Measurements from ENCODE around the gene OR4N2. TPM values are rescaled to one million over a fixed set of nuclear protein-coding genes. Genes with fewer than 3 reads are reported as not detected.
"Not testable (repeated sequence)": the region's sequence is repeated elsewhere in the genome, so short reads cannot be mapped to it uniquely, and the experiment has no call there.

The OR4N2 gene
- not detected for total RNA-seq
- total RNA-seq = 0 reads per million in 2 donors

- not testable (repeated sequence) for H3K4me3 Mint-ChIP-seq; H3K4me1 Mint-ChIP-seq; H3K36me3 Mint-ChIP-seq (ENCODE audit: low read depth); H3K9me3 ChIP-seq (ENCODE audit: control insufficient read depth, low read length, poor library complexity, severe bottlenecking); ATAC-seq; H3K27ac Mint-ChIP-seq; DNase-seq; H3K27me3 Mint-ChIP-seq
Measured at GRCh38 chr14:19803470-19803869, at the start of gene OR4N2. TSS of gene OR4N2 (plus strand) at chr14:19803770. CDS start at chr14:19827449, 23,679 bp downstream.

GRCh38 chr14:19754172-19754571 lies 49.4 kb upstream of the OR4N2 start:
- no peak for DNase-seq
- ATAC-seq = no peak
- Mint-ChIP-seq H3K4me1 (no peaks in the 10 kb centered on the region), H3K4me3 (no peak overlapping the region), H3K27ac (no peak overlapping the region), H3K36me3 (ENCODE audit: low read depth) (no peaks in the 10 kb centered on the region), H3K27me3 (no peaks in the 10 kb centered on the region)
- H3K9me3 ChIP-seq (ENCODE audit: control insufficient read depth, low read length, poor library complexity, severe bottlenecking) = no peaks in the 10 kb centered on the region

- not testable (repeated sequence) for H3K9me3 ChIP-seq (ENCODE audit: control insufficient read depth, low read length, poor library complexity, severe bottlenecking); ATAC-seq; H3K4me1 Mint-ChIP-seq; H3K27ac Mint-ChIP-seq; H3K4me3 Mint-ChIP-seq; DNase-seq; H3K36me3 Mint-ChIP-seq (ENCODE audit: low read depth); H3K27me3 Mint-ChIP-seq
Measured at GRCh38 chr14:19771491-19771890, 32.1 kb upstream of the OR4N2 start.

GRCh38 chr14:19771895-19772430 lies 31.6 kb upstream of the OR4N2 start:
- no peaks in the 10 kb centered on the region for H3K27me3 Mint-ChIP-seq
- no peaks in the 10 kb centered on the region for H3K9me3 ChIP-seq (ENCODE audit: control insufficient read depth, low read length, poor library complexity, severe bottlenecking)
- no peaks in the 10 kb centered on the region for H3K4me1 Mint-ChIP-seq
- no peaks in the 10 kb centered on the region for H3K36me3 Mint-ChIP-seq (ENCODE audit: low read depth)
- DNase-seq (no peak), ATAC-seq (no peak)
- no peak overlapping the region for H3K4me3 Mint-ChIP-seq
- H3K27ac Mint-ChIP-seq = no peak overlapping the region

GRCh38 chr14:19772454-19772853 lies 31.1 kb upstream of the OR4N2 start:
- H3K4me1 Mint-ChIP-seq; DNase-seq; H3K4me3 Mint-ChIP-seq; H3K27ac Mint-ChIP-seq; ATAC-seq; H3K36me3 Mint-ChIP-seq (ENCODE audit: low read depth); H3K9me3 ChIP-seq (ENCODE audit: control insufficient read depth, low read length, poor library complexity, severe bottlenecking); H3K27me3 Mint-ChIP-seq: not testable (repeated sequence)

- ATAC-seq; H3K27me3 Mint-ChIP-seq; H3K9me3 ChIP-seq (ENCODE audit: control insufficient read depth, low read length, poor library complexity, severe bottlenecking); H3K4me1 Mint-ChIP-seq; DNase-seq; H3K36me3 Mint-ChIP-seq (ENCODE audit: low read depth); H3K27ac Mint-ChIP-seq; H3K4me3 Mint-ChIP-seq: not testable (repeated sequence)
Measured at GRCh38 chr14:19773204-19773603, 30.4 kb upstream of the OR4N2 start, which contains the start of gene OR4M1. TSS of gene OR4M1 (plus strand) at chr14:19773504. CDS start at chr14:19780323, 6,819 bp downstream.

GRCh38 chr14:19775587-19775986 lies 28.0 kb upstream of the OR4N2 start:
- Mint-ChIP-seq H3K27ac (no peak overlapping the region), H3K27me3 (peaks cover 2% of the 10 kb centered on the region), H3K4me3 (no peak overlapping the region), H3K36me3 (ENCODE audit: low read depth) (no peaks in the 10 kb centered on the region), H3K4me1 (no peaks in the 10 kb centered on the region)
- no peak for DNase-seq
- ATAC-seq = no peak
- H3K9me3 ChIP-seq (ENCODE audit: control insufficient read depth, low read length, poor library complexity, severe bottlenecking) = no peaks in the 10 kb centered on the region

- not testable (repeated sequence) for H3K9me3 ChIP-seq (ENCODE audit: control insufficient read depth, low read length, poor library complexity, severe bottlenecking); H3K4me1 Mint-ChIP-seq; H3K27me3 Mint-ChIP-seq; ATAC-seq; DNase-seq; H3K27ac Mint-ChIP-seq; H3K4me3 Mint-ChIP-seq; H3K36me3 Mint-ChIP-seq (ENCODE audit: low read depth)
Measured at GRCh38 chr14:19785848-19786247, 17.7 kb upstream of the OR4N2 start.

- not testable (repeated sequence) for H3K36me3 Mint-ChIP-seq (ENCODE audit: low read depth); H3K9me3 ChIP-seq (ENCODE audit: control insufficient read depth, low read length, poor library complexity, severe bottlenecking); ATAC-seq; H3K4me3 Mint-ChIP-seq; DNase-seq; H3K4me1 Mint-ChIP-seq; H3K27me3 Mint-ChIP-seq; H3K27ac Mint-ChIP-seq
Measured at GRCh38 chr14:19787318-19787717, 16.3 kb upstream of the OR4N2 start.

- DNase-seq; ATAC-seq; H3K36me3 Mint-ChIP-seq (ENCODE audit: low read depth); H3K4me3 Mint-ChIP-seq; H3K27me3 Mint-ChIP-seq; H3K9me3 ChIP-seq (ENCODE audit: control insufficient read depth, low read length, poor library complexity, severe bottlenecking); H3K4me1 Mint-ChIP-seq; H3K27ac Mint-ChIP-seq: not testable (repeated sequence)
Measured at GRCh38 chr14:19788150-19788549, 15.4 kb upstream of the OR4N2 start.

- not testable (repeated sequence) for H3K27ac Mint-ChIP-seq; H3K4me3 Mint-ChIP-seq; H3K9me3 ChIP-seq (ENCODE audit: control insufficient read depth, low read length, poor library complexity, severe bottlenecking); DNase-seq; H3K27me3 Mint-ChIP-seq; H3K36me3 Mint-ChIP-seq (ENCODE audit: low read depth); ATAC-seq; H3K4me1 Mint-ChIP-seq
Measured at GRCh38 chr14:19796520-19797108, 7.0 kb upstream of the OR4N2 start.

- Mint-ChIP-seq H3K27me3 (no peaks in the 10 kb centered on the region), H3K36me3 (ENCODE audit: low read depth) (no peaks in the 10 kb centered on the region), H3K4me1 (peaks cover 2% of the 10 kb centered on the region), H3K27ac (no peak overlapping the region), H3K4me3 (no peak overlapping the region)
- ATAC-seq (no peak), DNase-seq (no peak)
- no peaks in the 10 kb centered on the region for H3K9me3 ChIP-seq (ENCODE audit: control insufficient read depth, low read length, poor library complexity, severe bottlenecking)
Measured at GRCh38 chr14:19799880-19800279, 3.7 kb upstream of the OR4N2 start.

- H3K4me1 Mint-ChIP-seq = peaks cover 2% of the 10 kb centered on the region
- no peaks in the 10 kb centered on the region for H3K27me3 Mint-ChIP-seq
- DNase-seq = no peak
- no peak overlapping the region for H3K4me3 Mint-ChIP-seq
- no peak for ATAC-seq
- no peaks in the 10 kb centered on the region for H3K9me3 ChIP-seq (ENCODE audit: control insufficient read depth, low read length, poor library complexity, severe bottlenecking)
- H3K27ac Mint-ChIP-seq = no peak overlapping the region
- H3K36me3 Mint-ChIP-seq (ENCODE audit: low read depth) = no peaks in the 10 kb centered on the region
Measured at GRCh38 chr14:19800282-19801117, 3.1 kb upstream of the OR4N2 start.
